ENCODE results near the gene ZNF563.

The ZNF563 gene

DNA sequence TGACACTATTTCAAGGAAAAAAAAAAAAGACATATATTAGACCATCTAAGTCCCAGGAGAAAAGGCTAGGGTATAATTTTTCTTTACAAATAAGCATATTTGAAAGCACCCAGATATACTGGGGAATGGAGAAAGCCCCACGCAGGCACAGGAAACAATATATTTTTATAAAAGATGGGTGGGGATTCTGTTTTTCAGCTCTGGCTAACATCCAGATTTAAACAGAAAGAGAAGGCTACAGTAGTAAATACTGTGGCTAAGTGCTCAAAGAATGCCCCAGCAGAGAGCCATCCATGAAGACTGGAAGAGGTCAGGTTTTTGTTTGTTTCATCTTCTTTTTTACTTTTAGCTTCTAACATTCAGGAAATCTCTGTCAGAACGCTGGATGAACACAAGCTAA is 54.7 kb downstream of the ZNF563 start:
- DNase-seq (ENCODE audit: low read depth in 2 of 2): no peak
- TF ChIP-seq CTCF (IDR thresholded peaks at IDR 0.05; ENCODE audit: low read depth, low read length): no peak
- no peak overlapping the region for H3K4me3 ChIP-seq (replicated peaks in 1 of 2; ENCODE audit: low read depth in 2 of 2, low read length in 2 of 2)

DNA sequence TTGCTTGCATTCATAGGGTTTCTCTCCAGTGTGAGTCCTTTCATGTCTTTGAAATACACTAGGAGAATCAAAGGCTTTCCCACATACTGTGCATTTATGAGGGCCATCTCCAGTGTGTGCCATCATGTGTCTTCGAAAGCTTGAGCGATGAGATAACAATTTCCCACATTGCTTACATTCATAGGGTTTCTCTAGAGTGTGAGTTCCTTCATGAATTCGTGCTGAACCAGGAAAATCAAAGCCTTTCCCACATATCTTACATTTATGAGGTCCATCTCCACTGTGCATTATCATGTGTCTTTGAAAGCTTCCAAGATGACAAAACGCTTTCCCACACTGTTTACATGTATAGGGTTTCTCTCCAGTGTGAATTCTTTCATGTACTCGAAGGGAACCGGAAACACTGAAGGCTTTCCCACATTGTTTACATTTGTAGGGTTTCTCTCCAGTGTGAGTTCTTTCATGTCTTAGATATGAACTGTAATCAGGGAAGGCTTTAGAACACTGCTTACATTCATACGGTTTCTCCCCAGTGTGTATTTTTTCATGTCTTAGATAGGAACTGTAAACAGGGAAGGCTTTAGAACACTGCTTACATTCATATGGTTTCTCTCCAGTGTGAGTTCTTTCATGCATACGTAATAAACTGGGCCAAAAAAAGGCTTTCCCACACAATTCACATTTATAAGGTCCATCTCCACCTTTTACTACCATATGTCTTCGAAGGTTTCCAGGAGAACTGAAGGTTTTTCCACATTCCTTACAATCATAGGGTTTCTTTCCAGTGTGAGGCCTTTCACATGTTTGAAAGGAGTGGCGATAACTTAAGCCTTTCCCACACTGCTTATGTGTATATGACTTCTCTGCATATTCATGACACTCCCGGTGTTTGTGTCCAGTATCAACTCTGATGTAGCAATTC is 60.2 kb downstream of the ZNF563 start:
- peak in 1 of 2 donors; percentile 15 for DNase-seq (ENCODE audit: low read depth in 2 of 2)
- TF ChIP-seq CTCF (IDR thresholded peaks at IDR 0.05; ENCODE audit: low read depth, low read length): no peak
- no peak overlapping the region for H3K4me3 ChIP-seq (replicated peaks in 1 of 2; ENCODE audit: low read depth in 2 of 2, low read length in 2 of 2)

- DNase-seq (ENCODE audit: low read depth in 2 of 2): no peak
- no peak overlapping the region for H3K4me3 ChIP-seq (replicated peaks in 1 of 2; ENCODE audit: low read depth in 2 of 2, low read length in 2 of 2)
- TF ChIP-seq CTCF (IDR thresholded peaks at IDR 0.05; ENCODE audit: low read depth, low read length): no peak
Measured at GRCh38 chr19:12272386-12272785, 61.0 kb downstream of the ZNF563 start.

- no peak for TF ChIP-seq CTCF (IDR thresholded peaks at IDR 0.05; ENCODE audit: low read depth, low read length)
- H3K4me3 ChIP-seq (replicated peaks in 1 of 2; ENCODE audit: low read depth in 2 of 2, low read length in 2 of 2): no peak overlapping the region
Measured at GRCh38 chr19:12270854-12271253, 62.6 kb downstream of the ZNF563 start.

More at GRCh38 chr19:12270854-12271253, 62.6 kb downstream of the ZNF563 start:
- DNase-seq (ENCODE audit: low read depth in 2 of 2): no peak

Data from cardiac fibroblast (primary cell).